ENCODE results near the gene KDM1B. TPM values are rescaled to one million over a fixed set of nuclear protein-coding genes. Genes with fewer than 3 reads are reported as not detected.
A peak's percentile ranks its signal among the peaks of the same experiment; 100 is the strongest.
"Not testable (repeated sequence)": the region's sequence is repeated elsewhere in the genome, so short reads cannot be mapped to it uniquely, and the experiment has no call there.

Gene KDM1B
- total RNA-seq, 3 donors from 2014 or later: 11.0 to 14.3 (median 12.5) TPM

GRCh38 chr6:18215436-18215835 lies 60.2 kb downstream of the KDM1B start:
- H3K27me3 Mint-ChIP-seq (ENCODE audit: low read depth): no peaks in the 10 kb centered on the region

GRCh38 chr6:18216411-18216810 lies 61.2 kb downstream of the KDM1B start:
- DNase-seq: no peak
- Mint-ChIP-seq H3K36me3 (ENCODE audit: insufficient read depth) (peaks cover 47% of the 10 kb centered on the region), H3K4me3 (no peak overlapping the region), H3K27me3 (ENCODE audit: low read depth) (no peaks in the 10 kb centered on the region), H3K4me1 (ENCODE audit: low read depth) (peaks cover 12% of the 10 kb centered on the region), H3K9me3 (no peaks in the 10 kb centered on the region)
- no peak for ATAC-seq

More at GRCh38 chr6:18215436-18215835, 60.2 kb downstream of the KDM1B start:
- Mint-ChIP-seq H3K36me3 (ENCODE audit: insufficient read depth) (peaks cover 44% of the 10 kb centered on the region), H3K4me3 (no peak overlapping the region), H3K9me3 (no peaks in the 10 kb centered on the region), H3K4me1 (ENCODE audit: low read depth) (peaks cover 15% of the 10 kb centered on the region)
- ATAC-seq (no peak), DNase-seq (no peak)

GRCh38 chr6:18218233-18218632 lies 63.0 kb downstream of the KDM1B start:
- DNase-seq (no peak), ATAC-seq (no peak)
- H3K9me3 Mint-ChIP-seq: no peaks in the 10 kb centered on the region
- H3K36me3 Mint-ChIP-seq (ENCODE audit: insufficient read depth): peaks cover 40% of the 10 kb centered on the region
- H3K4me1 Mint-ChIP-seq (ENCODE audit: low read depth): peaks cover 9% of the 10 kb centered on the region
- no peak overlapping the region for H3K4me3 Mint-ChIP-seq
- no peaks in the 10 kb centered on the region for H3K27me3 Mint-ChIP-seq (ENCODE audit: low read depth)

- ATAC-seq (no peak), DNase-seq (no peak)
- no peak overlapping the region for H3K4me3 Mint-ChIP-seq
- no peaks in the 10 kb centered on the region for H3K9me3 Mint-ChIP-seq
- peaks cover 39% of the 10 kb centered on the region for H3K36me3 Mint-ChIP-seq (ENCODE audit: insufficient read depth)
- no peaks in the 10 kb centered on the region for H3K27me3 Mint-ChIP-seq (ENCODE audit: low read depth)
- peaks cover 2% of the 10 kb centered on the region for H3K4me1 Mint-ChIP-seq (ENCODE audit: low read depth)
These were observed 64.4 kb downstream of the KDM1B start for GRCh38 chr6:18219591-18219990.

GRCh38 chr6:18221288-18221615 lies 66.0 kb downstream of the KDM1B start:
- ATAC-seq (no peak), DNase-seq (no peak)
- H3K36me3 Mint-ChIP-seq (ENCODE audit: insufficient read depth): peaks cover 40% of the 10 kb centered on the region
- no peaks in the 10 kb centered on the region for H3K9me3 Mint-ChIP-seq
- H3K4me3 Mint-ChIP-seq: no peak overlapping the region
- peaks cover 2% of the 10 kb centered on the region for H3K4me1 Mint-ChIP-seq (ENCODE audit: low read depth)
- H3K27me3 Mint-ChIP-seq (ENCODE audit: low read depth): no peaks in the 10 kb centered on the region

- not testable (repeated sequence) for ATAC-seq; DNase-seq; H3K4me1 Mint-ChIP-seq (ENCODE audit: low read depth); H3K27me3 Mint-ChIP-seq (ENCODE audit: low read depth); H3K4me3 Mint-ChIP-seq
- peaks cover 19% of the 10 kb centered on the region for H3K9me3 Mint-ChIP-seq
- peaks cover 48% of the 10 kb centered on the region for H3K36me3 Mint-ChIP-seq (ENCODE audit: insufficient read depth)
These were observed 71.4 kb downstream of the KDM1B start for GRCh38 chr6:18226451-18227105.

- Mint-ChIP-seq H3K9me3 (peaks cover 25% of the 10 kb centered on the region), H3K36me3 (ENCODE audit: insufficient read depth) (peaks cover 54% of the 10 kb centered on the region)
- not testable (repeated sequence) for H3K4me3 Mint-ChIP-seq; ATAC-seq; H3K27me3 Mint-ChIP-seq (ENCODE audit: low read depth); DNase-seq; H3K4me1 Mint-ChIP-seq (ENCODE audit: low read depth)
These were observed 71.9 kb downstream of the KDM1B start for GRCh38 chr6:18227166-18227565.

GRCh38 chr6:18228590-18228989 lies 73.4 kb downstream of the KDM1B start:
- ATAC-seq; H3K4me3 Mint-ChIP-seq; H3K4me1 Mint-ChIP-seq (ENCODE audit: low read depth); DNase-seq; H3K27me3 Mint-ChIP-seq (ENCODE audit: low read depth): not testable (repeated sequence)
- Mint-ChIP-seq H3K9me3 (peaks cover 31% of the 10 kb centered on the region), H3K36me3 (ENCODE audit: insufficient read depth) (peaks cover 65% of the 10 kb centered on the region)

GRCh38 chr6:18231856-18232255 lies 76.6 kb downstream of the KDM1B start:
- not testable (repeated sequence) for DNase-seq, ATAC-seq

GRCh38 chr6:18233770-18234169 lies 78.5 kb downstream of the KDM1B start:
- H3K36me3 Mint-ChIP-seq (ENCODE audit: insufficient read depth): peaks cover 76% of the 10 kb centered on the region
- DNase-seq; H3K4me1 Mint-ChIP-seq (ENCODE audit: low read depth); H3K4me3 Mint-ChIP-seq; ATAC-seq; H3K27me3 Mint-ChIP-seq (ENCODE audit: low read depth): not testable (repeated sequence)
- H3K9me3 Mint-ChIP-seq: peaks cover 38% of the 10 kb centered on the region

More at GRCh38 chr6:18231856-18232255, 76.6 kb downstream of the KDM1B start:
- not testable (repeated sequence) for H3K4me1 Mint-ChIP-seq (ENCODE audit: low read depth); H3K27me3 Mint-ChIP-seq (ENCODE audit: low read depth); H3K4me3 Mint-ChIP-seq
- Mint-ChIP-seq H3K9me3 (peaks cover 38% of the 10 kb centered on the region), H3K36me3 (ENCODE audit: insufficient read depth) (peaks cover 79% of the 10 kb centered on the region)

GRCh38 chr6:18234564-18234963 lies 79.3 kb downstream of the KDM1B start:
- H3K27me3 Mint-ChIP-seq (ENCODE audit: low read depth): no peaks in the 10 kb centered on the region
- H3K4me3 Mint-ChIP-seq: no peak overlapping the region
- peaks cover 6% of the 10 kb centered on the region for H3K4me1 Mint-ChIP-seq (ENCODE audit: low read depth)
- ATAC-seq (no peak), DNase-seq (no peak)
- peaks cover 68% of the 10 kb centered on the region for H3K36me3 Mint-ChIP-seq (ENCODE audit: insufficient read depth)
- H3K9me3 Mint-ChIP-seq: peaks cover 34% of the 10 kb centered on the region

GRCh38 chr6:18235524-18235923 lies 80.3 kb downstream of the KDM1B start:
- peaks cover 29% of the 10 kb centered on the region for H3K9me3 Mint-ChIP-seq
- peaks cover 60% of the 10 kb centered on the region for H3K36me3 Mint-ChIP-seq (ENCODE audit: insufficient read depth)
- DNase-seq (no peak), ATAC-seq (no peak)
- H3K4me3 Mint-ChIP-seq: no peak overlapping the region
- peaks cover 6% of the 10 kb centered on the region for H3K4me1 Mint-ChIP-seq (ENCODE audit: low read depth)
- H3K27me3 Mint-ChIP-seq (ENCODE audit: low read depth): no peaks in the 10 kb centered on the region

GRCh38 chr6:18237167-18237566 lies 81.9 kb downstream of the KDM1B start:
- DNase-seq (no peak), ATAC-seq (no peak)
- H3K9me3 Mint-ChIP-seq: peaks cover 13% of the 10 kb centered on the region
- no peak overlapping the region for H3K4me3 Mint-ChIP-seq
- H3K36me3 Mint-ChIP-seq (ENCODE audit: insufficient read depth): peaks cover 48% of the 10 kb centered on the region
- no peaks in the 10 kb centered on the region for H3K27me3 Mint-ChIP-seq (ENCODE audit: low read depth)
- peaks cover 16% of the 10 kb centered on the region for H3K4me1 Mint-ChIP-seq (ENCODE audit: low read depth)

- Mint-ChIP-seq H3K4me1 (ENCODE audit: low read depth) (peaks cover 32% of the 10 kb centered on the region), H3K4me3 (no peak overlapping the region), H3K9me3 (no peaks in the 10 kb centered on the region), H3K36me3 (ENCODE audit: insufficient read depth) (peaks cover 48% of the 10 kb centered on the region), H3K27me3 (ENCODE audit: low read depth) (no peaks in the 10 kb centered on the region)
- DNase-seq: no peak
- no peak for ATAC-seq
These were observed 85.0 kb downstream of the KDM1B start for GRCh38 chr6:18240230-18240629.

GRCh38 chr6:18241208-18242038 lies 86.2 kb downstream of the KDM1B start:
- no peak overlapping the region for H3K4me3 Mint-ChIP-seq
- peaks cover 42% of the 10 kb centered on the region for H3K4me1 Mint-ChIP-seq (ENCODE audit: low read depth)
- ATAC-seq: peak; percentile 58 to 72
- no peak for DNase-seq
- H3K9me3 Mint-ChIP-seq: peaks cover 7% of the 10 kb centered on the region
- peaks cover 47% of the 10 kb centered on the region for H3K36me3 Mint-ChIP-seq (ENCODE audit: insufficient read depth)
- H3K27me3 Mint-ChIP-seq (ENCODE audit: low read depth): no peaks in the 10 kb centered on the region
